HG02759 (cell line): ENCODE results near the gene CFAP54.
A peak's percentile ranks its signal among the peaks of the same experiment; 100 is the strongest.
"Not testable (repeated sequence)": the region's sequence is repeated elsewhere in the genome, so short reads cannot be mapped to it uniquely, and the experiment has no call there.

Source experiments
- ATAC-seq: cut with Tn5 transposase; IDR thresholded peaks from one replicate; pipeline ENCODE4 v1.9.1; 2021; ENCODE audit warnings: mild to moderate bottlenecking, moderate library complexity; ENCODE audit not compliant: unreplicated experiment

CFAP54 gene

DNA sequence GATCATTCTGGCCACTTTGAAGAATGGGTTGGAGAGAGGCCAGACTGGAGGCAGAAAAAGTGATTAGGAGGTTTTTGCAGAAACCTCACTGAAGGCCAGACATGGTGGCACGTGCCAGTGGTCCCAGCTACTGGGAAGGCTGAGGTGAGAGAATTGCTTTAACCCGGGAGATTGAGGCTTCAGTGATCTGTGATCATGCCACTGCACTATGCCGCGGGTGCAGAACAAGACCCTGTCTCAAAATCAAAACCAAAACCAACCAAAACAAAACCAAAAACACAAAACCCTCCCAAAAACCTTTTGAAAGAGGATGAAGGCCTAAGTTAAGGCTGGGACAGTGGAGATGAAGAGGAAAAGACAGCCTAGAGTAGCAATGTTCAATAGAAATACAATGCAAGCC lies 15.2 kb upstream of the CFAP54 start:
- no peak for ATAC-seq

GRCh38 chr12:96478011-96478410 lies 11.4 kb upstream of the CFAP54 start:
- no peak for ATAC-seq

GRCh38 chr12:96482086-96482485 lies 7.3 kb upstream of the CFAP54 start:
- ATAC-seq = no peak

GRCh38 chr12:96483116-96483515 lies 6.3 kb upstream of the CFAP54 start:
- no peak for ATAC-seq

DNA sequence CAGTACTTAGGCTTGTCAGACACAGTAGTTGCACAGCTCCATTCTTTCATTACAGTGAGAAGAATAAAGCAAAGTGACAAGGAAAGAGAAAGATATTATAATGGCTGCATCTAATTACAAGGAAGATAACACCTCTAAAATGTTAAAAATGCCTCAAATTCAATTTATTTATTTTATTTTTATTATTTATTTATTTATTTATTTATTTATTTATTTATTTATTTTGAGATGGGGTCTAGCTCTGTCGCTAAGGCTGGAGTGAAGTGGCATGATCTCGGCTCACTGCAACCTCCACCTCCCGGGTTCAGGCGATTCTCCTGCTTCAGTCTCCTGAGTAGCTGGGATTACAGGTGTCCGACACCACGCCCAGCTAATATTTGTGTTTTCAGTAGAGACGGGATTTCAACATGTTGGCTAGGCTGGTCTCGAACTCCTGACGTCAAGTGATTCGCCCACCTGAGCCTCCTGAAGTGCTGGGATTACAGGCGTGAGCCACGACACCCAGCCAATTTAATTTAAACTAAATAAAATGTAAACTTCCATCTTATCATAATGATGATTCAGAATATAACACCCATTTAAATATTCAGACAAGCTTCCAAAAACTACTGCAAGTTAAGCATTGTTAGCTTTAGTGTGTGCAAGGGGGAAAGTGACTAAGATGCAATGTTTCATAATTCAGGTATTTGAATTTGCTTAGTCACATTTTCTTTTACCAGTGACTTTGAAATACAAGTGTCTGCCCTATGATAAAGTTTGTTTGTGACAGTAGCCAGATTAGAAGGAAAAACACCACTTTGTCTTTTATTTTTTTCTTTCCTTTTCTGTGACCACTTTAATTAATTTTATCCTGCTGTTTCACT lies 2.4 kb upstream of the CFAP54 start:
- ATAC-seq = no peak

- ATAC-seq = no peak
These were observed 1.7 kb upstream of the CFAP54 start for GRCh38 chr12:96487634-96488033.

DNA sequence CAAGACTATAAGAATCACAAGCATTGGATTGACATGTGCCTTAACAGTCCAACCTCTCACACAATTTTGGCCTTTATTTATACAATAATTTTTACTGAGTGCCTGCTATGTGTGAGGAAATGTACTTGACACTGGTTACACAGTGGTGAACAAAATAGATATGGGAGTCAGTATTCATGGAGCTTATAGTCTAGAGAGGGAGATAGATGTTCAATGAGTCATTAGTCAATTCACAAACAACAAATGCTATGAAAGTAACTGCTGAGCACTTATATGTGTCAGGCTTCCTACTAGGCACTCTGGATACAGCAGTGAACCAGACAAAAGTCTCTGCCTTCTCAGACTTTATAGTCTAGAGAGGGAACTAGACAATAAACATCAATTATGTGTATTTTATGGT lies 3.7 kb downstream of the CFAP54 start:
- no peak for ATAC-seq

GRCh38 chr12:96494154-96494553 lies 4.8 kb downstream of the CFAP54 start:
- not testable (repeated sequence) for ATAC-seq

GRCh38 chr12:96495155-96495554 lies 5.8 kb downstream of the CFAP54 start:
- ATAC-seq = no peak

DNA sequence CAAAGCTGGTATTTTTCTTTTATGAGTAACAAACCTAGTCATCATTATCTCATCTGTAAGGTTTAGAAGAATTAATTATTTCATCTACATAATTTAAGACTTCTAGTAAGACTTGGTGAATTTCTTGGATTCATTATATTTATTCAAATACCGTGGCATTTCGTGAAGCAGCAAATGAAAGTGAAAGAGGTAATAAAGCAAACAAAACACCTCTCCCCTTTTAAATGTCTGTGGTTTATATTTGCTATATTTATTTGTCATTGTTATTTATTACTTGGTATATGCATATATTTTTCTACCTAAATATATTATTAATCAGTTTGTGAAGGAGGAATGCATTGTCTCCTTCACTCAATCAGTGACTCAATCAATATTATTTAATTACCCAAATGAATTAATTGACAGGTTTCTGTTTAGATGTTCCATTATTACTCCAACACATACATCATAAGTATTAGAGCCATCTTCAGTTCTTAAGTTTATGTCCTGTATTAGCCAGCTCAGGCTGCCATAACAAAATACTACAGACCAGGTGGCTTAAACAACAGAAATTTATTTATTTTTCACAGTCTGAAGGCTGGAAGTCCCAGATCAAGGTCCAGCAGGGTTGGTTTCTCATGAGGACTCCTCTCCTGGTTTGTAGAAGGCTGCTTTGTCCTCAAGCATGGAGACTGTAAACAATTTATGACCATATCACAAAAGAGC lies 6.6 kb downstream of the CFAP54 start:
- ATAC-seq = no peak

- no peak for ATAC-seq
These were observed 7.6 kb downstream of the CFAP54 start for GRCh38 chr12:96496944-96497343.

- no peak for ATAC-seq
These were observed 8.5 kb downstream of the CFAP54 start for GRCh38 chr12:96497855-96498254.

DNA sequence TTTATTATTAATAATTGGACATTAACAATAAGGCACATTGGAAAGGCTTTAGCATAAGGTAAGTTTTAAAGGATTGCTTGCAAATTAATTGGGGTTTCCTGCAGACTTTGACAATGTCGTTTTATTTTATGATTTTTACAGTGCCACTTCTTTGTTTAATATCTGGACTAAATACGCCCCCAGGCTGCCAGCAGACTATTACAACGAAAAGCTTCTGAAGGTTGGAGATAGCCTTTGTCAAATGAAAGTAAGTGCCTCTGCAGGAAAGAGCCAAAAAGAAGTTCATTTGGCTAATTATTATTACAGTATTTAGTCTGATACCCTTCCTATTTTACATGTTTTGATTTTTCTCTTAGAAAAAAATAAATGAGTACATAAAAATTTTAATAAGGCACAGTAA lies 11.3 kb downstream of the CFAP54 start:
- peak; percentile 21 for ATAC-seq

DNA sequence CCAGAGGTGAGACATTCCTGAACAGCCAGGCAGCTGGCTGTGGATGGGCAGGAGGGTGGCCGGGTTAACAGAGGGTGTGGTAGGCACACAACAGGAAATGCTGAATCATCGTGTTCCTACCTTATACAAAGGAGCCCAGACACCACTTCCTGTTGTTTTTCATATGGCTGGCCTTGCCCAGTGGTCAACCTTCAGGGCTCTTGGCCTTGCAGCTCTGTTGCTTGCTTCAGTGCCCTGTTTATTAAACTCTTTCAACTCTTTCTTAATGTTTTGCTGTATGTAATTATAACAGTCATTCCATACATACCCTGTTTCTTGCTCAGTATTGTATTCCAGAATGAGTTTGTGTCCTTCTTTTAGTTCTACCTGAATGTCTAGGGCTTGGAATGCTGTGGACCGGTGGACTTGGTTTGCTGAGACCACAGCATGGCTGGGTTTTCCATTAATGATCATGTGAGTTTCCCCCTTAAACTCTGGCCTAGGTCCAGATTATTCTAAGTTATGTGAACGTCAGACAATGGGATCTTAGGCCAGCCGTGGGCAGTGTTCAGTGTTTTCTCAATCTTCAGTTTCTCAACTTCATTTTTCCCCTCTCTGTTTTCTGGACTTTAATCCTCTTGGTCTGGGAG lies 11.9 kb downstream of the CFAP54 start:
- ATAC-seq = peak; percentile 83

- ATAC-seq = no peak
These were observed 12.5 kb downstream of the CFAP54 start for GRCh38 chr12:96501908-96502307.

DNA sequence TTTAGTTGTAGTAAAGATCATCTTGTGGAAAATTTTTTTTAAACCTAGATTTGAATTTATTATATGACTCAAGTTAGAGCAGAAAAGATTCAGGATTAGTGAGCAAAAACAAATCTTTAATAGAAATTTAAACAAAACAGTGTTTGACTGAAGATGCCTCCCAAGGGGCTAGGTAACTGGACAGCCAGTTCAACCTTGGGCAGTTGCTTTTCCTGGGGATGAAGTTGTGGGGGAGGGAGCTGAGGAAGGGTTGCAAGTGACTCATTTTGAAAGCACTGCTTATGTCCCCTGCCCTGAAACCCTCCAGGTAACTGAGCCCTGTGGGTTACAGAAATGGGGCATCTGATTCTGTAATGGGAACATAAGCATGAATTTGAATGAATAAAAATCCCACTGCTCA lies 13.1 kb downstream of the CFAP54 start:
- ATAC-seq = peak; percentile 66

GRCh38 chr12:96502949-96503532 lies 13.7 kb downstream of the CFAP54 start:
- no peak for ATAC-seq

- no peak for ATAC-seq
These were observed 14.6 kb downstream of the CFAP54 start for GRCh38 chr12:96503976-96504375.

- ATAC-seq = no peak
These were observed 17.4 kb downstream of the CFAP54 start for GRCh38 chr12:96506776-96507175.

- no peak for ATAC-seq
These were observed 21.0 kb downstream of the CFAP54 start for GRCh38 chr12:96510306-96510764.

DNA sequence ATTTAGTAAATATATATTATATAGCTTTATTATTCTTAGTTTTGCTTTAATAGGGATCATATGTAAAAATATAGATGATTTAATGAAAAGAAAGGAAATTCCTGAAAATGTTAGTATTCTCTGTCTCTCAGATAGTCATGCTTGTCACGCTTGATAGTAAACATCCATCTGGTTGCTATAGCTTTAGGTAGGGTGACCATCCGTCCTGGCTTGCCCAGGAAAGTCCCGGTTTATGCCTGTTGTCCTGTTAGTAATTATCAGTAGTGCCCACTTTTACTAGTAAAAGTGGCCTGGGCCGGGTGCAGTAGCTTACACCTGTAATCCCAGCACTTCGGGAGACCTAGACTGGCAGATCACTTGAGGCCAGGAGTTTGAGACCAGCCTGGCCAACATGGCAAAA lies 23.8 kb downstream of the CFAP54 start:
- ATAC-seq = no peak
